ENCODE data around the gene WNT6.

WNT6 gene

DNA sequence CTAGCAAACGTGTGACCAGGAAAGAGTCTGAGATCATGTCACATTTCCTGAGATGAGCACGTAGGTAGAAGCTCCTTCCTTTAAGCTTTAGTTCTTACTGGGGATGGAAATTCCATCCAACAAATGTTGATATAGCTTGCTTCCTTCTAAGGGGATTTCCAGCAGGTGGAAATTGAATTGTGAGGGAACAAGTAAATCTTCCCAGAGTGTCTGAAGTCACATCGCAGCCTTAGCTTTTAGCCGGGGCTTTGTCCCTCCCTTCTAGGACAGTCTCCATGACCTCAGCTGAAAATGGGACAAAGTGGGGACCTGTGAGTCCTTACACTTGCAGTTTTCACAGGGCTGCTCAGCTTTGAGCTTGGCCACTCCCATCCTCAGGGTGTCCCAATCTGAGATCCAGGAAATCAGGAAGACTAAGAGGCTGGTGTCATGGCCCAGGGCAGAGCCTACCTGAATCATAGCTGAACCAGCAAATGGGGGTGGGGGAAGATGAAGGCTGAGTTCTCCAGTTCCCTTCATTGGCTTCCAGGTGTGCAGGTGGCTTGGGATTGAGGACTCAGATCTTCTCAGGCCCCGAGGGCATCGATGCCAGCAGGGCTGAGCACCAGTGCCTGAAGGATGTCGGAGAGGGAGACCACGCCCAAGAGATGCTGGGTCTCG lies 36.3 kb upstream of the WNT6 start:
- DNase-seq (ENCODE audit: extremely low read depth, low read depth) = no peak
- TF ChIP-seq, protein P1, sequence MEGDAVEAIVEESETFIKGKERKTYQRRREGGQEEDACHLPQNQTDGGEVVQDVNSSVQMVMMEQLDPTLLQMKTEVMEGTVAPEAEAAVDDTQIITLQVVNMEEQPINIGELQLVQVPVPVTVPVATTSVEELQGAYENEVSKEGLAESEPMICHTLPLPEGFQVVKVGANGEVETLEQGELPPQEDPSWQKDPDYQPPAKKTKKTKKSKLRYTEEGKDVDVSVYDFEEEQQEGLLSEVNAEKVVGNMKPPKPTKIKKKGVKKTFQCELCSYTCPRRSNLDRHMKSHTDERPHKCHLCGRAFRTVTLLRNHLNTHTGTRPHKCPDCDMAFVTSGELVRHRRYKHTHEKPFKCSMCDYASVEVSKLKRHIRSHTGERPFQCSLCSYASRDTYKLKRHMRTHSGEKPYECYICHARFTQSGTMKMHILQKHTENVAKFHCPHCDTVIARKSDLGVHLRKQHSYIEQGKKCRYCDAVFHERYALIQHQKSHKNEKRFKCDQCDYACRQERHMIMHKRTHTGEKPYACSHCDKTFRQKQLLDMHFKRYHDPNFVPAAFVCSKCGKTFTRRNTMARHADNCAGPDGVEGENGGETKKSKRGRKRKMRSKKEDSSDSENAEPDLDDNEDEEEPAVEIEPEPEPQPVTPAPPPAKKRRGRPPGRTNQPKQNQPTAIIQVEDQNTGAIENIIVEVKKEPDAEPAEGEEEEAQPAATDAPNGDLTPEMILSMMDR (IDR thresholded peaks at IDR 0.05; ENCODE audit: low read depth, low read length) = no peak

DNA sequence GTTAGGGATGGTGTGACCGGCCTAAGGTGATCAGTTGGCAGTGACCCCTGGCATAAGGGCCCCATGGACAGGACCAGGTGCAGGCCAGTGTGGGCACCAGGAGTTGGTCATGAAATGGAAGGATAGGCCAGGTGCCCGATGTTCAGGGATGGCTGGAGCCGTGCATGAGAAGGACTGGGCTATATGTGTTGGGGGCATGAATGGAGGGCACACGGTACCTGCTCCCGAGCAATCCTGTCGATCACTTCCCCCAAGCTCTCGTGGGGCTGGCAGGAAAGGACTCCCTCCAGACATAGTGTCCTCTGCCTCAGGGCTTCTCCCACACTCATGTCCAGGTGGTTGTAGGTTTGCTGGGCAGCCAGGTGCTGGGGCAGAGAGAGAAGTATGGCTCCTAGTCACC lies 35.6 kb upstream of the WNT6 start:
- TF ChIP-seq, protein P1 (IDR thresholded peaks at IDR 0.05; ENCODE audit: low read depth, low read length) = no peak
- no peak for DNase-seq (ENCODE audit: extremely low read depth, low read depth)

DNA sequence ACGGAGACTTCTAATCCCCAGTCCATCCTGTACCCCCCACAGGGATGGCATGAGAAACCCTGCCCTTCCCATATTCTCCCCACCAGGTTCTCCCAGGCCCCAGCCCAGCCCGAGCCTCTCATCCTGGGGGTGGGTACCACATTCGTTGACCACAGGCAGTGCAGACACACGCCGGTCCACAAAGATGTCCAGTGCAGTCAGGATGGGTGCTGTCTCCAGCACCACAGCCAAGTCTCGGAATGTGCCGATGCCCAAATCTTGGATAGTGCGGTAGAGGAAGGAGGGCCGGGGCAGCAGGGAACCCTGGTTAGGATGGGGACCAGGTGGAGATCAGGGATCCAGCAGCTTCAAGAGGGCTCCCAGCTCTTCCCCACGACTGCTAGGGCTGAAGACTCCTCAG lies 32.8 kb upstream of the WNT6 start:
- no peak for DNase-seq (ENCODE audit: extremely low read depth, low read depth)
- TF ChIP-seq, protein P1 (IDR thresholded peaks at IDR 0.05; ENCODE audit: low read depth, low read length) = no peak

DNA sequence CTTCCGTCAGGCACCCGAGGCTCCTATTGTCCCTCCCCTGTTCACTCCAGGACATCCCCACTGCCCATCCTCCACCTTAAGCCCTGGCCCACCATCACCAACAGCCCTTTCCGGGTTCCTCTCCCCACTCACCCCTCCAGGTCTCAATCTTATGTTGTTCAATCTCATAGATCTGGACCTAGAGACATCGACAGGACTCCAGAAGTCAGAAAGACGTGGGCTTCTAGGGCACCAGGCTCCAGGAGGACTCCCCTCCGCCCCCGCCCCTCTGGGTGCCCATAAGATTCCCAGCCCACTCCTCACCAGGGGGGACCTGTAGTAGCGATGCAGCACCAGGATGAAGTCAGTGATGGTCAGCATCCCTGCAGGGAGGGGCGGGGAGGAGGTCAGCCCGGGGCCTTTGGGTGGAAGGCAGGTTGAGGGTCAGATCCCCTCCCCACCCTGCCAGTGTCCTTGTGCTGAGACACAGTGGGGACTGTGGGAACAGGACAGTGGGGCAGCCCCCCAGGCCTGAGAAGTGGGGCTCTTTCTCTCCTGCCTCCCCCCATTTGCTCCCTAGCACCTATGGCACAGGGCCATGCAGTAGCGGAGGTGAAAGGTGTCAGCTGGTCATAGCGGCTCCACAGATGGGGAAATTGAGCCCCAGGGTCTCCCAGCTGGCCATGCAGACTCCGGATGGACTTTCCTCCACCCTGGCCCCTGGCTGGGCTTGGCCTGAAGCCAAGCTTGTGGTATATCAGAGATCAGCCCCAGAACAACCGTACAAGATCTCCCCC lies 31.7 kb upstream of the WNT6 start:
- TF ChIP-seq, protein P1 (IDR thresholded peaks at IDR 0.05; ENCODE audit: low read depth, low read length) = no peak
- DNase-seq (ENCODE audit: extremely low read depth, low read depth) = no peak

DNA sequence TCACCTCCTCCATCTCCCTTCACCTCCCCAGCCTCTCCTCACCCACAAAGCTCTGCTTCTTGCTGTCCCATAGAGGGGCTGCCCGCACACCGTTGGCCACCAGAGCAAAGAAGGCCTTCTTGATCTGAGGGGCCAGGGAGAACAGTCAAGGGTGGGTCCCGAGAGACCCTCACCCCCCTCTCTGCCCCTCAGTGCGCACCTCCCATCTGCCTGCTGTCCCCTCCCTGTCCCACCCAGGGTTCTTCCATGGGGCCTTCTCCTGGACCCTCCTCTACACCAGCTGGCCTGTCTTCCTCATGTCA lies 31.2 kb upstream of the WNT6 start:
- TF ChIP-seq, protein P1 (IDR thresholded peaks at IDR 0.05; ENCODE audit: low read depth, low read length) = no peak
- DNase-seq (ENCODE audit: extremely low read depth, low read depth) = no peak

DNA sequence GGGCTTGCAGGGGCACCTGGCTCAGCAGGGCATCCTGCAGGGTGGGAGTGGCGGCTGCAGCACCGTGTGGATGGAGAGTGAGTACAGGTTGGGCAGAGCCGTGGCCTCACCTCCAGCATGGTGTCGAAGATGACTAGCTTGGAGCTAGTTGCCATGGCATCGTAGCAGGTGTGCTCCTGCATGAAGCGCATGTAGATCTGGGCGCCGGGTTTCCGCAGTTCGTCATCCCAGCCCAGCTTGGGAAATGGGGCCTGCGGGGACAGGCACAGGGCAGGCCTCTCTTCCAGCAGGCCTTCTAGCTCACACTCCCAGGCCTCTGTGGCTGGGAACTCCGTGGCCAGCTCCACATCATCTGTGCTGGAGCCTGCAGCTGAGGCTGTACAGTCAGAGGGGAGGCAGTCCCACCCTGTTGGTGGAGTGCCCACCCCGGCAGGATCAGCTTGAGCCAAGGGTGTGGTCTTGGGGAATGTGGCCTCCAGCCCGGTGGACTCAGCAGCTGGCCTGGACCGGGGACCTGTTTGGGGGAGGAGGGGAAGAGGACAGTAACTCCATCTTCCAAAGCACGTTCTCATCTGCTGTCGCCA lies 29.6 kb upstream of the WNT6 start:
- TF ChIP-seq, protein P1 (IDR thresholded peaks at IDR 0.05; ENCODE audit: low read depth, low read length) = no peak

More for the DNA sequence above, 29.6 kb upstream of the WNT6 start:
- DNase-seq (ENCODE audit: extremely low read depth, low read depth) = no peak

Measured in AG09319 (cell line).